NCI-H510A (cell line): ENCODE data around the gene ADAMTSL2.

Experiments
- DNase-seq: peaks from one replicate; lab custom pipeline; 2025; lab: John Stamatoyannopoulos, UW

Gene ADAMTSL2

GRCh38 chr9:133518200-133518599 is 16.3 kb upstream of the ADAMTSL2 start:
- DNase-seq = no peak

- no peak for DNase-seq
Measured at GRCh38 chr9:133518706-133519449, 15.6 kb upstream of the ADAMTSL2 start.

- DNase-seq = no peak
Measured at GRCh38 chr9:133519693-133520092, 14.8 kb upstream of the ADAMTSL2 start.

- no peak for DNase-seq
Measured at GRCh38 chr9:133520121-133520835, 14.2 kb upstream of the ADAMTSL2 start.

GRCh38 chr9:133521122-133522072 is 13.1 kb upstream of the ADAMTSL2 start:
- no peak for DNase-seq

DNA sequence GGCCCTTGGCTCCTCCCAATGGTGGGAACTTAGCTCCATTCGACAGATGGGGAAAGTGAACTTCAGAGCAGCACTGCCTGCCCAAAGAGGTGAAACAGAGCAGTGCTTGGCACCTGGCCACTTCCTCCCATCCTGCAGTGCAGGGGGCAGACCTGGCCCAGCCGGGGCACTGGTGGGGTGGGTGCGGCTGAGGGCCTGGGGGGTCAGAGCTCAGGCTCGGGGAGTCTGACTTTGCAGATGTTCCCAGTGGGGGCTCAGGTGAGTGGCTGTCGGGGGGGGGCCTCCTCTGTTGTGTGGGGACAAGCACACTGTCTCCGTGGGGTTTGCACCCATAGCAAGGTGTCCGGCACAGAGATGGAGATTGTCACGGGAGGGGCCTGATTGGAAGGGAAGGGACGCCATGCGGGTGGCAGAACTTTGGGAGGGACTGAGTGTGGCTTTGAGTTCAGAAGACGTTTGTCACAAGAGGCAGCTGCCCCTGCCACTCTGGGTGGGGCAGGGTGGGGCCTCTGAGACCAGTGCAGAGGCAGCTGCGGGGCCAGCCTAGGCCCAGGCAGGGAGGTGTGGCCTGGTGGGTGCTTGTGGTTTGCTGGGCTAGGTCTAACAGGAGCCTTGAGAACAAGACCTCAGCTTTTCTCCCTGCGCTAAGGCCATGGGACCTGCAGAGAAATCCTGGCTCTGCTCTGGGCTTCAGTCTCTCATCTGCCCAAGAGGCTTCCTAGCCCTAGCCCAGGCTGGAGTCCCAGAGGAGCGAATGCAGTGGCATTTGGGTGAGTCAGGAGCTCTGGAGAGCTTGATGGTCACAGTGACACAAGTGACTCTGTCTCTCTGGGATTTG is 12.2 kb upstream of the ADAMTSL2 start:
- peak; percentile 40 for DNase-seq

DNA sequence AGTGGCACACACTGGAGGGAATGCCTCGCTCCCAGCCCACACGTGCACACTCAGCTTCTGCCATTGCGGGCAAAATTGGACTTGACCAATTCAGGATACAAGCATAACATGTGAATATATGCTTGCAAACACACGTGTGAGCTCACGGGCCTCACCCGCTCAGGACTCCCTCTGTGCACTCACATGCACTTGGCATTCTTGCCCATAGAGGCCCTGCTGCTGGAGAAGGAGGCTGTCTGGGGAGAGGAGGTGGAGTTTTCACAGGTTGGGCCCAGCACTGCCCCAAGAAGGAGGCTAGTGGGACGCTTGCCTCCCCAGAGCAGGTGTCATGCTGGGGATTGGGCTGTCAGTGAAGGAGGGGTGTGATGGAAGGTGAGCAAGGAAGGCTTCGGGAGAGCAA is 11.4 kb upstream of the ADAMTSL2 start:
- DNase-seq = no peak

DNA sequence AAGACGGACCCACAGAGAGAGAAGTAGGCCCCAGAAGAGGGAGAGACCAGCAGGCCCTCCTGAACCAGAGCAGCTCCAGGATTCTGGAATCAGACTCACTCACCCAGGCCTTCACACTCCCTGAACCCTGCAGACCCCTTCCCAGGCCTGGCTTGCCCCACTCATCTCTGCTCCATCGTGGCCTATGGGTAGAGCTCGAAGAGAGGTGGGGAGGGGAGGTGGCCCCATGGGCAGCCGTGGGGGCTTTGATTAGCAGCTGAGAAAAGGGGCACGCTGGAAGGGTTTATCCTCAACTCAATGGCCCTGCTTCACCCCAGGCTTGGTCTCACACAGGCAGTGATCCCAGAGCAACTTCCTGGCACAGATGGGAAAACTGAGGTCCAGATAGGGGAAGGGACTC is 10.4 kb upstream of the ADAMTSL2 start:
- DNase-seq = no peak

DNA sequence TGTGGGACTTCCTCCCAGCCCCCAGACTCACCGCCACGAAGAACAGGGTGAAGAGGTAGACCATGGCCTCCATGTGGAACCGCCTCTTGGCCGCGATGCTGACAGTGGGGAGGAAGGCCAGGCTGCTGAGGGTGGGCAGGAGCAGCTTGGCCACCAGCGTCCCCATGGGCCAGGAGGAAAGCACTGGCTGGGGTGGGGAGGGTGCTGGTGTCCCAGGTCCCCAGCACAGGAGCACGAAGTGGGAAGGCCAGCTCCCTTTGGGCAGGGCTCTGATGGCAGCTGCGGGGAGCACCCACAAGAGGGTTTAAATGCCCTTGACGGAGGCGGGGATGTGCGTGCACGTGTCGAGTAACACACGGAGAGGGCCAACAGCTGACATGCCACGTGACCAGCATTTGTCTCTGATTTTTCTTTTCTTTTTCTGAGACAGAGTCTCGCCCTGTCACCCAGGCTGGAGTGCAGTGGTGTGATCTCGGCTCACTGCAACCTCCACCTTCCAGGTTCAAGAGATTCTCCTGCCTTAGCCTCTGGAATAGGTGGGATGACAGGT is 9.8 kb upstream of the ADAMTSL2 start, which contains the start of gene MYMK:
Gene MYMK (minus strand): TSS at position 281 of the 550 bp plus-strand sequence. CDS start 115 bp downstream, at position 166.
- no peak for DNase-seq

- DNase-seq = no peak
Measured at GRCh38 chr9:133525677-133526076, 8.8 kb upstream of the ADAMTSL2 start.

GRCh38 chr9:133526721-133527321 is 7.7 kb upstream of the ADAMTSL2 start:
- no peak for DNase-seq

DNA sequence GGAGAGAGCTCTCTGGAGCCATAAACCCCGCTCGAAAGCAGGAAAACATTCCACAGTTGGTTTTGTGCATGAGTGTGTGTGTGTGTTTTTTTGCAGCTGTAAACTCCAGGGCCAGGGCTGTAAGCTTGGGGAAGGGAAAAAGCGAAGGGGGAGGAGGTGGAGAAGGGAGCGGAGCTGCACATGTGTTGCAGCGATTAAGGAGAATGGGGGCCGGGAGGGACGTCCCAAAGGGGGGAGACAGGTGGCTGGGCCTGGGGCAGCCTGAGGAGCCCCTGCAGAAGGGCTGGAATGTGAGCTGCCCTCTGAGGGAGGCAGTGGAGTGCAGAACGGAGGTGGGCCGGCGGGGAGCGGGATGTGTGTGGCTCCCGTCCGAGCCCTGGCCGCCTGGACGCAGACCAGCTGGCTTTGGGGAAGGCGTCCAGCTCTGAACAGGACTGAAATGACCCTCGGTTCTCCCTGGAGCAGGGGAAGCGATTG is 7.0 kb upstream of the ADAMTSL2 start:
- no peak for DNase-seq

- no peak for DNase-seq
Measured at GRCh38 chr9:133528001-133528875, 6.3 kb upstream of the ADAMTSL2 start.

- no peak for DNase-seq
Measured at GRCh38 chr9:133528876-133529241, 5.6 kb upstream of the ADAMTSL2 start.

DNA sequence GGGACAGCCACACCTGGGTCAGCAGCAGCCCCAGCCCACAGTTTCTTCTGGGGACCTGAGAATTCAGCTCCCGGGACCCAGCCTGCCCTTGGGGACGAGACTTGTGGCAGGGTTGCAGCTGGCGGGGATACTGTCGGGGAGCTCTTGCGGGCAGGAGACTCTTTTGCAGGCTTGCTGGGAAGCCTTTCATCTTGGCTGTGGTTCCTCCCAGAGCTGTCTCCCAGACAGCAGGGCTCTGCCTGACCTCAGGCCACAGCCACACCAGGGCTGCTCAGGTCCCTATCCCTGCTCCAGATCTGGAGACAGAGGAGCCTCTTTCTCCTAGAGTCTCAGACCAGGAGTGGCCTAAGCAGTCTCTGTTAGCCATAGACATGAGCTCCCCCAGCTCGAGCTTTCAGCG is 5.0 kb upstream of the ADAMTSL2 start:
- no peak for DNase-seq

DNA sequence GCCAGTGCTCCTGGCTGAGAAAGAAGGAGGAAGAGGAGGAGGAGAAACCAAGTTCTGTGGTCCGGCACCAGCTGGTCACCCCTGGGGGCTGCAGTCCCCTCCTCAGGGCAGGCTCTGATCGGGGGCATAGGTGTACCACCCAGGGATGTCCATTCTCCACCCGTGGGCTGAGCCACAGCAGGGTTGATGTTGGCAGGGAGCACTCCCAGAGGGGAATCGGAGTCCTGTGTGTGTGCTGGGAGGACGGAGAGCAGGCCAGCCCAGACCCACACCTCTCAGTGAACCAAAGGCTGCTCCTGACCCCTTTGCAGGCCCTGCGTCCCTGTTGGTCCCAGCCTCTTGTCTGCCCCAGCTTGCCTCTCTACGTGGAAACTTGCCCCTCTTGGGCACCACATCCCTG is 4.6 kb upstream of the ADAMTSL2 start:
- no peak for DNase-seq

DNA sequence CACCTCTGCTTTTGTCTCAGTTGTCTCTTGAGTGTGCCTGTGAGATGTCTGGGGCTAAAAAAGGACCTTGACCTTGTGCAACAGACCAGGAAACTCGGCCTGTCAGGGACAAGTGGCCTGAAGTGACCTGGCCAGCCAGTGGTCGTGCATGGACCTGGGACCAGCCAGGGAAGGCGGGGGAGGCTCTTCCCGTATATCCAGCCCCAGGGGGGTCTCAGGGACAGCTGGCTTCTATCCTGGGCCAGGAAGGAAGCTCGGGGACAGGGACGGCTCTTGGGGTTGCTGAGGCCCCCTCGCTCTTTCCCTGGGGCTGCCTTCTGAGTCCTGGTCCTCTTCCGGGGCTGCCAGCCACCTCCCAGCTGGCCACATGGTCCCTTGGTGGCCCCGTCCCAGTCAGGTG is 3.2 kb upstream of the ADAMTSL2 start:
- DNase-seq = no peak

- DNase-seq = peak; percentile 77
Measured at GRCh38 chr9:133532937-133533668, 1.4 kb upstream of the ADAMTSL2 start.

GRCh38 chr9:133533857-133534256 is 647 bp upstream of the ADAMTSL2 start:
- DNase-seq = no peak
